Kidney (tissue), 14 donors: ENCODE results near the gene SOX12. TPM values are rescaled to one million over a fixed set of nuclear protein-coding genes. Genes with fewer than 3 reads are reported as not detected.

Experiments used
- DNase-seq, 5 donors: peaks; one replicate each; pipeline ENCODE4 v3.0.0-alpha.2; 2013 to 2020
- FAIRE-seq: peaks from 2 replicates; lab custom pipeline; 2012; peaks lifted over from hg19 to GRCh38; lab: Jason Lieb, UNC
- H3K27ac ChIP-seq, 2 donors: one replicate each; pipeline ENCODE4 v1.7.0; 2013; ENCODE audit warnings: low read depth in 2 of 2, low read length in 2 of 2, inconsistent platforms in 1 of 2
- H3K27me3 ChIP-seq: one replicate; pipeline ENCODE4 v1.7.1; 2013; ENCODE audit warnings: low read length, inconsistent platforms; ENCODE audit not compliant: control insufficient read depth, insufficient read depth
- H3K36me3 ChIP-seq, 3 donors: one replicate each; pipeline versions ENCODE4 v1.7.0 to v1.7.1; 2013; ENCODE audit warnings: low read length in 3 of 3, control low read depth in 1 of 3, inconsistent platforms in 1 of 3; ENCODE audit not compliant: insufficient read depth in 3 of 3, control insufficient read depth in 2 of 3
- H3K4me1 ChIP-seq, 3 donors: one replicate each; pipeline versions ENCODE4 v1.7.0 to v1.7.1; 2013; ENCODE audit warnings: low read length in 3 of 3, inconsistent platforms in 1 of 3, low read depth in 1 of 3; ENCODE audit not compliant: control insufficient read depth in 2 of 3, insufficient read depth in 2 of 3
- H3K4me3 ChIP-seq, 3 donors: one replicate each; pipeline versions ENCODE4 v1.7.0 to v1.8.1; 2013; ENCODE audit warnings: low read length in 3 of 3, control low read depth in 1 of 3, inconsistent platforms in 1 of 3
- H3K9ac ChIP-seq, 3 donors: one replicate each; pipeline versions ENCODE4 v1.7.0 to v1.7.1; 2013; ENCODE audit warnings: low read length in 3 of 3, control low read depth in 1 of 3, inconsistent platforms in 1 of 3
- H3K9me3 ChIP-seq, 3 donors: one replicate each; pipeline versions ENCODE4 v1.7.0 to v1.7.1; 2013; ENCODE audit warnings: low read length in 3 of 3, control low read depth in 1 of 3, inconsistent platforms in 1 of 3; ENCODE audit not compliant: control insufficient read depth in 2 of 3, insufficient read depth in 1 of 3
- intact Hi-C: fragments of 100-400 bp; cut with DNase I; formaldehyde crosslinking; loops from one replicate; pipeline ENCODE4 v1.11.1; 2022
- polyA plus RNA-seq: library from polyadenylated mRNA; stranded (reverse); fragments of 350-450 nt; fragmentation: Illumina TruSeq; extraction: RNeasy Lipid Tissue Mini Kit (QIAGEN cat#74804); gene quantifications from one replicate; pipeline ENCODE4 v1.2.3, GENCODE V29; 2014; ENCODE audit warnings: low read depth, low replicate concordance; ENCODE audit not compliant: insufficient read depth
- total RNA-seq: library from RNA; stranded (reverse); fragmentation: NEBNext Ultra II Directional; extraction: Animal tissue kit (Norgen Biotek cat#: 25700); gene quantifications from one replicate; pipeline ENCODE4 v1.2.1, GENCODE V29; 2021
- TF ChIP-seq, protein P1 (sequence below): IDR thresholded peaks from 3 replicates; pipeline ENCODE4 v1.5.1; 2012; ENCODE audit warnings: mild to moderate bottlenecking, moderate library complexity, borderline replicate concordance; ENCODE audit not compliant: insufficient read depth; ENCODE audit errors: extremely low read depth
- donor health status: control.
- donor health status: control.
- donor health status: control.
- donor health status: control.
- donor health status: control.
- donor health status: DM: yes; HTN: yes; CAD: no.
- donor health status: Normal renal cell carcinoma (clear cell type).

SOX12 gene
- total and polyA plus RNA-seq, 2 donors from 2014 or later, result 11.3 to 12.7 TPM

DNA sequence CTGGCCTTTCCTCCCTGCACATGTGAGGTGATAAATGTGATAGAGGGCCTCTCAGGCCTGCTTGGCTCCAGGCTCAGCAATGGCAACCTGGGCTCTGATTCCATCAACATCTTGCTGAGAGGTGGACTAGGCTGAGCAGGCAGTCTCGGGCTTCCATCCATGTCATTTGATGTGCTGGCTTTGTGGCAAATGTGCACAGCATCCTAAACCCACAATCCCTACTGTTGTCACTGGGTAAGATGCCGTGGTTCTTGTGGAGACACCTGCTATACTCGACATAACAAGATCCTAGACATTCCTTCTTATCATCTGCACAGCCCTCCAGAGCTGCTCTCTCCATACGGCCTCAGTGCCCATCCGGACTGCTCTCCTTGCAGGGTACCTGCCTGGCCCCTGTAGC lies 30.8 kb upstream of the SOX12 start:
- Histone ChIP-seq H3K9ac (no peak overlapping the region), H3K27me3 (no peaks in the 10 kb centered on the region), H3K36me3 (no peaks in the 10 kb centered on the region), H3K27ac (no peak overlapping the region), H3K4me1 (peaks cover 4 to 15% (median 9%) of the 10 kb centered on the region in 3 donors), H3K9me3 (no peaks in the 10 kb centered on the region), H3K4me3 (no peak overlapping the region)
- intact Hi-C loops, result no loop called here
- peak in 3 of 5 donors; percentile 19 to 35 (median 29) for DNase-seq
- no peak for FAIRE-seq
- TF ChIP-seq, protein P1, sequence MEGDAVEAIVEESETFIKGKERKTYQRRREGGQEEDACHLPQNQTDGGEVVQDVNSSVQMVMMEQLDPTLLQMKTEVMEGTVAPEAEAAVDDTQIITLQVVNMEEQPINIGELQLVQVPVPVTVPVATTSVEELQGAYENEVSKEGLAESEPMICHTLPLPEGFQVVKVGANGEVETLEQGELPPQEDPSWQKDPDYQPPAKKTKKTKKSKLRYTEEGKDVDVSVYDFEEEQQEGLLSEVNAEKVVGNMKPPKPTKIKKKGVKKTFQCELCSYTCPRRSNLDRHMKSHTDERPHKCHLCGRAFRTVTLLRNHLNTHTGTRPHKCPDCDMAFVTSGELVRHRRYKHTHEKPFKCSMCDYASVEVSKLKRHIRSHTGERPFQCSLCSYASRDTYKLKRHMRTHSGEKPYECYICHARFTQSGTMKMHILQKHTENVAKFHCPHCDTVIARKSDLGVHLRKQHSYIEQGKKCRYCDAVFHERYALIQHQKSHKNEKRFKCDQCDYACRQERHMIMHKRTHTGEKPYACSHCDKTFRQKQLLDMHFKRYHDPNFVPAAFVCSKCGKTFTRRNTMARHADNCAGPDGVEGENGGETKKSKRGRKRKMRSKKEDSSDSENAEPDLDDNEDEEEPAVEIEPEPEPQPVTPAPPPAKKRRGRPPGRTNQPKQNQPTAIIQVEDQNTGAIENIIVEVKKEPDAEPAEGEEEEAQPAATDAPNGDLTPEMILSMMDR, result no peak

DNA sequence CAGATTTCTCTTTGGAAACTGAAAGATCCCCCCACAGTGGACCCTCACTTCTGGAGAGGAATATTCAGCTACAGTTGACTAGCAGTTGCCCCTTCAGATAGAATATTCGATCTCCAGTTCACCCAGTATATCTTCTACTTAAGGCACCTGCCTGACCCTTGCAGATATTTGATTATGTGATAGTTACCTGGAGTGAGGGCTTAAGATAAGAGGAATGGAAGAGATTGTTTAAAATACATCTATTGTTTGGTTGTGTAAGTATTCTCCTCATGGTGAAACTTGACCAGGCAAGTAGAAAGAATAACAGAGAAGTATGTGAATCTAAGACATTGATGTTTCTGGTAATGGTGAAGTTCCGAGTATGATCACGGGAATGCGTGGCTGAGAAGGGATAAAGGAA lies 29.5 kb upstream of the SOX12 start:
- peaks cover 0 to 3% (median 0%) of the 10 kb centered on the region in 3 donors for H3K36me3 ChIP-seq
- intact Hi-C loops, result no loop called here
- FAIRE-seq (no peak), DNase-seq (no peak)
- H3K27ac ChIP-seq, result no peak overlapping the region
- no peaks in the 10 kb centered on the region for H3K27me3 ChIP-seq
- H3K4me1 ChIP-seq, result peaks cover 13 to 23% (median 16%) of the 10 kb centered on the region in 3 donors
- TF ChIP-seq, protein P1, result no peak
- no peaks in the 10 kb centered on the region for H3K9me3 ChIP-seq
- H3K9ac ChIP-seq, result no peak overlapping the region
- H3K4me3 ChIP-seq, result no peak overlapping the region

DNA sequence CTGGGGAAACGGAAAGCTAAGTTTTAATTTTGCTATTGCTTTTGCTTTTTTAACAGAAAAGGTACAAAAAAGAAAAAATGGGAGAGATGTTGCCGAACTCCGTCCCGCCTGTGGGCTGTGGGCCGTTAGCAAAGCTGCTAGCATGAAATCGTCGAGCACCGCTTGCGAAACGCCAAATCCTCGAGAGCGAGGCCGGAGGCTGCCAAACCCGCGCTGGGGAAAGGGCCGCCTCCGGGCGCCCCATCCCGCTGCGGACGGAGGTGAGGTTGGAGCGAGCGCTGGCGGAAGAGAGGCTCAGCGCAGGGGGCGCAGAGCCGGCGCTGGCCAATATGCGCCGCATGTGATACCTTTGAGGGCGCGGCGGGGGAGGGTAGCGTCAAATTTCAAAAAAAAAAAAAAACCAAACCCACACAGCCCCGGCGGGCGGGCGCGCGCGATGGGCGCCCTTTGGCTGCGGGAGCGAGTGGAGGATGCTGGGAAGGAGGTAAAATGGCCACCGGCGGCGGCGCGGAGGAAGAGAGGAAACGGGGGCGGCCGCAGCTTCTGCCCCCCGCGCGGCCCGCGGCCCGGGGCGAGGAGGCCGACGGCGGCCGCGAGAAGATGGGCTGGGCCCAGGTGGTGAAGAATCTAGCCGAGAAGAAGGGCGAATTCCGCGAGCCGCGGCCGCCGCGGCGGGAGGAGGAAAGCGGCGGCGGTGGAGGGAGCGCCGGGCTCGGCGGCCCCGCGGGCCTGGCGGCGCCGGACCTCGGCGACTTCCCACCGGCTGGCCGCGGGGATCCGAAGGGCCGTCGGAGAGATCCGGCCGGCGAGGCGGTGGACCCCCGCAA lies 28.0 kb upstream of the SOX12 start, which contains the start of gene ZCCHC3:
ZCCHC3 (plus strand) TSS at position 473 of the 827 bp plus-strand sequence; CDS start at position 490, 17 bp downstream.
- Histone ChIP-seq H3K27ac (peak within 1 kb of the TSS; percentile 95 to 99), H3K9me3 (no peaks in the 10 kb centered on the region), H3K27me3 (no peaks in the 10 kb centered on the region), H3K4me1 (peaks cover 7 to 27% (median 22%) of the 10 kb centered on the region in 3 donors), H3K9ac (peak within 1 kb of the TSS; percentile 62 to 99 (median 98)), H3K4me3 (peak within 1 kb of the TSS; percentile 81 to 97 (median 87)), H3K36me3 (peaks cover 0 to 3% (median 0%) of the 10 kb centered on the region in 3 donors)
- DNase-seq, result peak; percentile 92 to 98 (median 96)
- no peak for FAIRE-seq
- TF ChIP-seq, protein P1, result peak; percentile 5
- intact Hi-C loops, result no loop called here
